H9 (cell line): ENCODE measurements around the gene TAS2R40. TPM values are rescaled to one million over a fixed set of nuclear protein-coding genes. Genes with fewer than 3 reads are reported as not detected.
"Not testable (repeated sequence)": the region's sequence is repeated elsewhere in the genome, so short reads cannot be mapped to it uniquely, and the experiment has no call there.

Source experiments
- DNase-seq: peaks from one replicate; pipeline ENCODE4 v3.0.0-alpha.2; 2017
- H2AFZ ChIP-seq: one replicate; pipeline ENCODE4 v1.6.1; 2013; ENCODE audit warnings: mild to moderate bottlenecking, low read length, control low read depth, moderate library complexity
- H2AK5ac ChIP-seq: 2 replicates; pipeline ENCODE4 v1.6.1; 2013; ENCODE audit warnings: low read length, control low read depth, mixed read lengths; ENCODE audit not compliant: insufficient read length
- H2BK120ac ChIP-seq: one replicate; pipeline ENCODE4 v1.6.1; 2013; ENCODE audit warnings: low read depth, mild to moderate bottlenecking, low read length, control low read depth, inconsistent platforms; ENCODE audit not compliant: poor library complexity, severe bottlenecking
- H2BK12ac ChIP-seq: 2 replicates; pipeline ENCODE4 v1.6.1; 2013; ENCODE audit warnings: low read length, control low read depth, mixed read lengths, low read depth; ENCODE audit not compliant: insufficient read length
- H2BK15ac ChIP-seq: 2 replicates; pipeline ENCODE4 v1.6.1; 2013; ENCODE audit warnings: low read depth, low read length, control low read depth
- H2BK20ac ChIP-seq: one replicate; pipeline ENCODE4 v1.6.1; 2013; ENCODE audit warnings: low read depth, mild to moderate bottlenecking, low read length, control low read depth, inconsistent platforms; ENCODE audit not compliant: poor library complexity, severe bottlenecking
- H2BK5ac ChIP-seq: 2 replicates; pipeline ENCODE4 v1.6.1; 2013; ENCODE audit warnings: low read length, control low read depth, mixed read lengths; ENCODE audit not compliant: insufficient read length
- H3K14ac ChIP-seq: 2 replicates; pipeline ENCODE4 v1.6.1; 2013; ENCODE audit warnings: low read length, control low read depth; ENCODE audit not compliant: insufficient read depth
- H3K18ac ChIP-seq: 2 replicates; pipeline ENCODE4 v1.6.1; 2013; ENCODE audit warnings: low read depth, mild to moderate bottlenecking, mixed read lengths, low read length, control low read depth; ENCODE audit not compliant: insufficient read length
- H3K23ac ChIP-seq: 2 replicates; pipeline ENCODE4 v1.6.1; 2013; ENCODE audit warnings: low read length, control low read depth, mixed read lengths, low read depth; ENCODE audit not compliant: insufficient read length
- H3K23me2 ChIP-seq: 2 replicates; pipeline ENCODE4 v1.6.1; 2013; ENCODE audit warnings: low read depth, mild to moderate bottlenecking, mixed read lengths, low read length, control low read depth; ENCODE audit not compliant: insufficient read length, poor library complexity, severe bottlenecking
- H3K27ac ChIP-seq: 2 replicates; pipeline ENCODE4 v1.5.1; 2013; ENCODE audit warnings: low read length, control low read depth, mixed read lengths, low read depth; ENCODE audit not compliant: insufficient read length
- H3K27me3 ChIP-seq: 2 replicates; pipeline ENCODE4 v1.6.1; 2013; ENCODE audit warnings: low read length, control low read depth, inconsistent platforms; ENCODE audit not compliant: insufficient read depth
- H3K4ac ChIP-seq: 2 replicates; pipeline ENCODE4 v1.6.1; 2013; ENCODE audit warnings: low read depth, mild to moderate bottlenecking, control low read depth, inconsistent platforms, low read length, moderate library complexity
- H3K4me1 ChIP-seq: 2 replicates; pipeline ENCODE4 v1.6.1; 2013; ENCODE audit warnings: low read length, control low read depth, inconsistent platforms; ENCODE audit not compliant: insufficient read depth
- H3K4me2 ChIP-seq: 2 replicates; pipeline ENCODE4 v1.6.1; 2013; ENCODE audit warnings: low read length, control low read depth, mixed read lengths; ENCODE audit not compliant: insufficient read length, insufficient read depth
- H3K56ac ChIP-seq: 2 replicates; pipeline ENCODE4 v1.6.1; 2013; ENCODE audit warnings: low read depth, mild to moderate bottlenecking, mixed read lengths, low read length, control low read depth; ENCODE audit not compliant: insufficient read length
- H3K79me1 ChIP-seq: 2 replicates; pipeline ENCODE4 v1.6.1; 2013; ENCODE audit warnings: low read depth, mild to moderate bottlenecking, moderate library complexity, low read length, control low read depth, inconsistent platforms; ENCODE audit not compliant: insufficient read depth, poor library complexity, severe bottlenecking
- H3K79me2 ChIP-seq: 2 replicates; pipeline ENCODE4 v1.6.1; 2013; ENCODE audit warnings: low read length, control low read depth, inconsistent platforms; ENCODE audit not compliant: insufficient read depth
- H3K9ac ChIP-seq: 2 replicates; pipeline ENCODE4 v1.6.1; 2013; ENCODE audit warnings: low read length, control low read depth, mixed read lengths; ENCODE audit not compliant: insufficient read length; ENCODE audit errors: extremely low read depth
- H3K9me3 ChIP-seq: one replicate; pipeline ENCODE4 v1.6.1; 2013; ENCODE audit warnings: low read depth, low read length, inconsistent platforms; ENCODE audit not compliant: control insufficient read depth
- H3T11ph ChIP-seq: one replicate; pipeline ENCODE4 v1.6.1; 2013; ENCODE audit warnings: mild to moderate bottlenecking, low read length, control low read depth, inconsistent platforms
- H4K20me1 ChIP-seq: one replicate; pipeline ENCODE4 v1.6.1; 2013; ENCODE audit not compliant: control insufficient read depth, insufficient read length, insufficient read depth
- H4K5ac ChIP-seq: 2 replicates; pipeline ENCODE4 v1.6.1; 2013; ENCODE audit warnings: low read depth, mild to moderate bottlenecking, mixed read lengths, low read length, control low read depth; ENCODE audit not compliant: insufficient read length
- H4K8ac ChIP-seq: replicated peaks from 2 replicates; pipeline ENCODE4 v1.6.1; 2013; ENCODE audit warnings: low read length, control low read depth, mixed read lengths, low read depth; ENCODE audit not compliant: insufficient read length
- H4K91ac ChIP-seq: 2 replicates; pipeline ENCODE4 v1.6.1; 2013; ENCODE audit warnings: low read depth, mild to moderate bottlenecking, moderate library complexity, mixed read lengths, low read length, control low read depth; ENCODE audit not compliant: insufficient read length
- H3K27ac Mint-ChIP-seq, 3 experiments: 2 replicates in 2 of 3; 3 replicates in 1 of 3; pipeline ENCODE4 v1.8.0; 2020 to 2021; ENCODE audit warnings: mixed read lengths in 3 of 3, mild to moderate bottlenecking in 1 of 3, moderate library complexity in 1 of 3
- H3K27me3 Mint-ChIP-seq: 2 replicates; pipeline ENCODE4 v1.8.0; 2021; ENCODE audit warnings: low read depth, mild to moderate bottlenecking, moderate library complexity, mixed read lengths
- H3K36me3 Mint-ChIP-seq, 3 experiments: 2 replicates in 2 of 3; 3 replicates in 1 of 3; pipeline ENCODE4 v1.8.0; 2020 to 2021; ENCODE audit warnings: low read depth in 3 of 3, mixed read lengths in 3 of 3; ENCODE audit not compliant: insufficient read depth in 1 of 3
- H3K4me1 Mint-ChIP-seq, 2 experiments: 2 replicates each; pipeline ENCODE4 v1.8.0; 2020; ENCODE audit warnings: mixed read lengths in 2 of 2
- H3K4me3 Mint-ChIP-seq, 2 experiments: 2 replicates in 1 of 2; 3 replicates in 1 of 2; pipeline ENCODE4 v1.8.0; 2020 to 2021; ENCODE audit warnings: mild to moderate bottlenecking in 2 of 2, mixed read lengths in 2 of 2, moderate library complexity in 1 of 2
- H3K9me3 Mint-ChIP-seq, 2 experiments: 2 replicates in 1 of 2; 3 replicates in 1 of 2; pipeline ENCODE4 v1.8.0; 2020; ENCODE audit warnings: mild to moderate bottlenecking in 2 of 2, mixed read lengths in 2 of 2, moderate library complexity in 1 of 2
- CTCF ChIP-seq: fragments of 200-600 bp; sonication (generic); conservative IDR thresholded peaks from 3 replicates; pipeline ENCODE4 v1.8.0; 2021; ENCODE audit warnings: antibody characterized with exemption, mild to moderate bottlenecking
- WGBS: extraction: QIAGEN DNeasy Blood & Tissue Kit; methylation state at CpG from one replicate; pipeline ENCODE4 v1.1.7; 2013; ENCODE audit warnings: missing lambda C conversion rate, low lambda C conversion rate, mixed read lengths; ENCODE audit not compliant: insufficient read length; ENCODE audit errors: extremely low coverage; 5-methylcytosine and 5-hydroxymethylcytosine counted together
- total RNA-seq: library from RNA; stranded (reverse); gene quantifications from 2 replicates; pipeline ENCODE4 v1.2.1, GENCODE V29; 2021

The TAS2R40 gene
- total RNA-seq, 1 experiment from 2014 or later = not detected

DNA sequence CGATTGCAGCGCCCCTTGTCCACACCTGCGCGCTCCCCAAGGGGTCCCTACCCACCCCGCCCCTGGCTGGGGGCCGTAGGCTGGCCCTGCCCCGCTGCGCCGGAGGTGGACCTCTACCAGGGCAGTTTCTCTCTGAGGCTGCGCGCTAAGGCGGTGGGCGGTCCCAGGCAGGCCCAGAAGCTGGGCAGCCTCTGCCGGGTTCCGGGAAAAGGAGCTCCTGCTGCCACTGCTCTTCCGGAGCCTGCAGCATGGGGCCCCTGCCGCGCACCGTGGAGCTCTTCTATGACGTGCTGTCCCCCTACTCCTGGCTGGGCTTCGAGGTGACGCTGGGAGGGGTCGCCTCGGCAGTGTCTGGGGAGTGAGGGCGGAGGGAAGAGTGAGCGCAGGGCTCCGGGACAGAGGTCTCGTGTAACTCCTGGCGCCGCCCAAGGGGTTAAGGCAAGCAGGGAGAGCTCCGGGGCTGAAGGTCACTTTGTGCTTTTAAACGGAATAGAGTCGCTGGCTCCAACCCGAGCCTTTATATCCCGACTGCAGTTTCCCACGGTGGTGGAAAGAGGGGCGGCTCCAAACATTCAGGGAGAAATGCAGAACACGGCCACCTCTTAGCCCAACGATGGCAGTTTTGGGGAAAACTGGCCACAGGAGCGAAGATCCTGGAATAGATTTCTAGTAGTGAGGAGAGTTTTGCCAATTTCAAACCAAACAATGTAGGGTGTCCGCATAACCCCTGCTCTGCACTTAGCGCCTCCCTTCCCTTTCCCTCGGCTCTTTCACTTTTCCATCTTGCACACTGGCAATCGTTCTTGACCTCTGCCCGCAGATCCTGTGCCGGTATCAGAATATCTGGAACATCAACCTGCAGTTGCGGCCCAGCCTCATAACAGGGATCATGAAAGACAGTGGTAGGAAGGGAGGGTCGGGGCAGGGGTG is 41.7 kb downstream of the TAS2R40 start, which contains the start of gene GSTK1:
Gene GSTK1 (plus strand): TSS at position 176 of the 930 bp plus-strand sequence. CDS start 73 bp downstream, at position 249.
- Histone ChIP-seq H3K23me2 (peaks cover 10% of the 10 kb centered on the region), H4K20me1 (no peaks in the 10 kb centered on the region), H3K4ac (no peak within 1 kb of the TSS), H3K27ac (no peak within 1 kb of the TSS), H3K27me3 (no peaks in the 10 kb centered on the region), H2BK12ac (no peak within 1 kb of the TSS), H3K79me1 (no peaks in the 10 kb centered on the region), H3K9ac (peak within 1 kb of the TSS; percentile 59), H2BK15ac (no peak within 1 kb of the TSS), H4K5ac (no peak within 1 kb of the TSS), H3K23ac (no peak within 1 kb of the TSS), H2BK20ac (no peak within 1 kb of the TSS), H3K4me2 (peak within 1 kb of the TSS; percentile 98), H3K4me1 (no peaks in the 10 kb centered on the region; the same call in 1 of the 2 replicates), H4K91ac (no peak within 1 kb of the TSS), H2BK5ac (no peak within 1 kb of the TSS), H3K18ac (peak within 1 kb of the TSS; percentile 79), H3K79me2 (no peaks in the 10 kb centered on the region), H2AFZ (peak within 1 kb of the TSS; percentile 87), H3K56ac (no peak within 1 kb of the TSS), H2AK5ac (no peak within 1 kb of the TSS), H4K8ac (no peak within 1 kb of the TSS), H3K14ac (peak within 1 kb of the TSS; percentile 92), H2BK120ac (no peak within 1 kb of the TSS), H3T11ph (no peak within 1 kb of the TSS), H3K9me3 (no peaks in the 10 kb centered on the region)
- H3K27ac Mint-ChIP-seq = peak within 1 kb of the TSS in 2 of 3 experiments; percentile 57 to 71; a peak in 4 of 7 replicates
- peak; percentile 82 for DNase-seq
- H3K4me3 Mint-ChIP-seq = peak within 1 kb of the TSS; percentile 87 to 88
- H3K9me3 Mint-ChIP-seq = peaks cover 0 to 2% of the 10 kb centered on the region in 2 experiments; a peak in 1 of 5 replicates
- no CpG with 5 or more reads among the region's 48 CpGs for whole genome bisulfite sequencing
- peaks cover 0 to 4% (median 3%) of the 10 kb centered on the region in 3 experiments; a peak in 4 of 7 replicates for H3K36me3 Mint-ChIP-seq
- no peak for TF ChIP-seq CTCF
- H3K27me3 Mint-ChIP-seq = peaks cover 13% of the 10 kb centered on the region
- peaks cover 10 to 13% of the 10 kb centered on the region in 2 experiments for H3K4me1 Mint-ChIP-seq

DNA sequence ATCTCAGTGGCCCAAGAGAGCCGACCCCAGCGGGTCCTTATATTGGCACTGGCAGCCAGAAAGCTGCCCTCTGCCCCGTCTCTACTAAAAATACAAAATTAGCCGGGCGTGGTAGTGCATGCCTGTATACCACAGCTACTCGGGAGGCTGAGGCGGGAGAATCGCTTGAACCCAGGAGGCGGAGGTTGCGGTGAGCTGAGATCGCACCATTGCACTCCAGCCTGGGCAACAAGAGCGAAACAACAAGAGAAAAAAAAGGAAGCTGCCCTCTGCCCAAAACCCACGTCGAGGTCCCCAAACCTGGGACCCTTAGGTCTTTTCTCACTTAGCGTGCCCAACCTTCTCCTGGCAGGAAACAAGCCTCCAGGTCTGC is 42.3 kb downstream of the TAS2R40 start:
- not testable (repeated sequence) for H3K79me2 ChIP-seq, H3K23ac ChIP-seq, H2AFZ ChIP-seq, H2BK15ac ChIP-seq, H2BK5ac ChIP-seq, H3K23me2 ChIP-seq, H3K27me3 ChIP-seq, H3K9me3 ChIP-seq, H3K18ac ChIP-seq, H3K9me3 Mint-ChIP-seq, H4K8ac ChIP-seq, H3K4ac ChIP-seq, H3K27ac ChIP-seq, H3K56ac ChIP-seq, H4K91ac ChIP-seq, H2AK5ac ChIP-seq, H2BK20ac ChIP-seq, H2BK12ac ChIP-seq, H3K79me1 ChIP-seq, H4K20me1 ChIP-seq, H3K4me1 ChIP-seq, H3T11ph ChIP-seq, H4K5ac ChIP-seq, H2BK120ac ChIP-seq, DNase-seq
- Mint-ChIP-seq H3K4me1 (peaks cover 10 to 13% of the 10 kb centered on the region in 2 experiments), H3K36me3 (peaks cover 0 to 10% (median 10%) of the 10 kb centered on the region in 3 experiments; a peak in 5 of 7 replicates), H3K27me3 (peaks cover 13% of the 10 kb centered on the region), H3K27ac (0 out of 7 replicates have a peak overlapping the region, but pooled peaks of 1 of the 3 experiments have one; percentile 34), H3K4me3 (peak overlapping the region; percentile 87 to 88)
- Histone ChIP-seq H3K4me2 (peak overlapping the region; percentile 98), H3K14ac (peak overlapping the region; percentile 52; the same call in 1 of the 2 replicates), H3K9ac (peak overlapping the region; percentile 59)
- no CpG with 5 or more reads among the region's 15 CpGs for WGBS
